HEK293T (cell line): Measurements from ENCODE around the gene ZMYM4.

Experiments used
- ARNT ChIP-seq: fragments of 450-650 bp; IDR thresholded peaks from 2 replicates; pipeline ENCODE4 v1.6.1; 2017; ENCODE audit warnings: mild to moderate bottlenecking
- ELF4 ChIP-seq: fragments of 450-650 bp; IDR thresholded peaks from 2 replicates; pipeline ENCODE4 v1.6.1; 2017; ENCODE audit warnings: antibody characterized with exemption
- FOXA1 ChIP-seq: fragments of 450-650 bp; IDR thresholded peaks from 2 replicates; pipeline ENCODE4 v1.6.1; 2016; ENCODE audit warnings: mild to moderate bottlenecking
- FOXM1 ChIP-seq: fragments of 450-650 bp; IDR thresholded peaks from 2 replicates; pipeline ENCODE4 v1.6.1; 2017; ENCODE audit warnings: mild to moderate bottlenecking, borderline replicate concordance
- L3MBTL2 ChIP-seq: fragments of 450-650 bp; conservative IDR thresholded peaks from 2 replicates; pipeline ENCODE4 v1.6.1; 2016; ENCODE audit warnings: mild to moderate bottlenecking
- LEF1 ChIP-seq: fragments of 450-650 bp; IDR thresholded peaks from 2 replicates; pipeline ENCODE4 v1.6.1; 2017; ENCODE audit warnings: mild to moderate bottlenecking, borderline replicate concordance
- PKNOX1 ChIP-seq: fragments of 450-650 bp; IDR thresholded peaks from 2 replicates; pipeline ENCODE4 v1.6.1; 2016
- SP1 ChIP-seq: fragments of 450-650 bp; IDR thresholded peaks from 2 replicates; pipeline ENCODE4 v1.6.1; 2017
- SUZ12 ChIP-seq: fragments of 450-650 bp; IDR thresholded peaks from 2 replicates; pipeline ENCODE4 v1.6.1; 2016; ENCODE audit warnings: mild to moderate bottlenecking
- ZNF384 ChIP-seq: fragments of 450-650 bp; IDR thresholded peaks from 2 replicates; pipeline ENCODE4 v1.6.1; 2016

- TF ChIP-seq SP1 (no peak), ELF4 (no peak), FOXA1 (no peak), PKNOX1 (no peak), LEF1 (no peak), SUZ12 (no peak), ZNF384 (no peak), L3MBTL2 (no peak), FOXM1 (no peak), ARNT (no peak)
Measured at GRCh38 chr1:35350872-35351271, 82.4 kb downstream of the ZMYM4 start.
